ENCODE data around the gene XXYLT1. TPM values are rescaled to one million over a fixed set of nuclear protein-coding genes. Genes with fewer than 3 reads are reported as not detected.

XXYLT1 gene
- total RNA-seq, 2 experiments from 2014 or later, result 17.2 to 19.6 TPM

- TF ChIP-seq CTCF (conservative IDR thresholded peaks at IDR 0.05; ENCODE audit: low read length), result no peak
- no peak for TF ChIP-seq EZH2phosphoT487 (IDR thresholded peaks at IDR 0.05; ENCODE audit: borderline replicate concordance, low read depth, low read length)
- POLR2A ChIA-PET, result no interaction called here
- H3K36me3 ChIP-seq (ENCODE audit: insufficient read depth, low read length), result no peaks in the 10 kb centered on the region
- H2AFZ ChIP-seq (ENCODE audit: low read length), result no peak overlapping the region
- no peak overlapping the region for H3K4me3 ChIP-seq (ENCODE audit: low read depth, low read length, poor library complexity, severe bottlenecking)
- CTCF ChIA-PET (ENCODE audit: unreplicated experiment), result no interaction called here
- no peaks in the 10 kb centered on the region for H3K9me3 ChIP-seq (ENCODE audit: low read length)
- H3K4me1 ChIP-seq (ENCODE audit: insufficient read depth, low read length, poor library complexity, severe bottlenecking), result peaks cover 36% of the 10 kb centered on the region
- intact Hi-C loops (cut with micrococcal nuclease; ENCODE audit: unreplicated experiment), result no loop called here
- H3K4me2 ChIP-seq (ENCODE audit: low read length), result no peak overlapping the region
- no peaks in the 10 kb centered on the region for H3K9me2 ChIP-seq (ENCODE audit: insufficient read depth, low read length)
- DNase-seq (ENCODE audit: low spot score), result no peak
- BruUV-seq (replicated peaks), result no TSS peak
- no peaks in the 10 kb centered on the region for H4K20me1 ChIP-seq (ENCODE audit: insufficient read depth, low read length)
- no peaks in the 10 kb centered on the region for H3K79me2 ChIP-seq (ENCODE audit: insufficient read depth, low read depth, low read length)
- H3K27ac ChIP-seq (ENCODE audit: low read depth, low read length, poor library complexity, severe bottlenecking), result no peak overlapping the region
Measured at GRCh38 chr3:195164573-195165264, 106.2 kb downstream of the XXYLT1 start.

GRCh38 chr3:195163719-195164572 lies 107.0 kb downstream of the XXYLT1 start:
- Histone ChIP-seq H3K9me3 (ENCODE audit: low read length) (no peaks in the 10 kb centered on the region), H3K9me2 (ENCODE audit: insufficient read depth, low read length) (no peaks in the 10 kb centered on the region), H3K4me1 (ENCODE audit: insufficient read depth, low read length, poor library complexity, severe bottlenecking) (peaks cover 44% of the 10 kb centered on the region), H2AFZ (ENCODE audit: low read length) (no peak overlapping the region), H3K4me3 (ENCODE audit: low read depth, low read length, poor library complexity, severe bottlenecking) (no peak overlapping the region), H4K20me1 (ENCODE audit: insufficient read depth, low read length) (no peaks in the 10 kb centered on the region), H3K27ac (ENCODE audit: low read depth, low read length, poor library complexity, severe bottlenecking) (no peak overlapping the region), H3K4me2 (ENCODE audit: low read length) (no peak overlapping the region), H3K79me2 (ENCODE audit: insufficient read depth, low read depth, low read length) (no peaks in the 10 kb centered on the region), H3K36me3 (ENCODE audit: insufficient read depth, low read length) (no peaks in the 10 kb centered on the region)
- CTCF ChIA-PET (ENCODE audit: unreplicated experiment), result no interaction called here
- intact Hi-C loops (cut with micrococcal nuclease; ENCODE audit: unreplicated experiment), result no loop called here
- no peak for DNase-seq (ENCODE audit: low spot score)
- TF ChIP-seq EZH2phosphoT487 (IDR thresholded peaks at IDR 0.05; ENCODE audit: borderline replicate concordance, low read depth, low read length) (no peak), CTCF (conservative IDR thresholded peaks at IDR 0.05; ENCODE audit: low read length) (no peak)
- no TSS peak for BruUV-seq (replicated peaks)
- POLR2A ChIA-PET, result interaction anchor here (1.0 kb wide), 1 partner anchor 45 kb away, joined by 3 read pairs; no protein-coding TSS in a partner anchor

Data from OCI-LY7 (cell line).